SU-DHL-6 (cell line): Measurements from ENCODE around the gene COL25A1.

Experiments
- H2AFZ ChIP-seq: fragments of 200-600 bp; sonication (generic); 2 replicates; pipeline ENCODE4 v1.6.1; 2014; ENCODE audit warnings: low read depth, mild to moderate bottlenecking, moderate library complexity, mixed read lengths, antibody characterized with exemption, low read length; ENCODE audit not compliant: severe bottlenecking
- H3F3A ChIP-seq: fragments of 200-600 bp; shearing (Covaris generic); 2 replicates; pipeline ENCODE4 v1.6.0; 2016; ENCODE audit warnings: antibody characterized with exemption, mild to moderate bottlenecking; ENCODE audit not compliant: insufficient read depth
- H3K27ac ChIP-seq: fragments of 200-600 bp; sonication (generic); 2 replicates; pipeline ENCODE4 v1.5.1; 2016; ENCODE audit warnings: low read depth, mild to moderate bottlenecking, low read length, moderate library complexity, mixed read lengths
- H3K27me3 ChIP-seq: fragments of 200-600 bp; sonication (generic), shearing (Covaris generic); 2 replicates; pipeline ENCODE4 v1.6.0; 2014; ENCODE audit warnings: mild to moderate bottlenecking, low read length
- H3K36me3 ChIP-seq: fragments of 200-600 bp; sonication (generic); 2 replicates; pipeline ENCODE4 v1.6.1; 2014; ENCODE audit warnings: mild to moderate bottlenecking, low read length, mixed read lengths
- H3K4me2 ChIP-seq: fragments of 300-600, 200-600 bp; shearing (Covaris generic), sonication (generic); 2 replicates; pipeline ENCODE4 v1.6.0; 2014; ENCODE audit warnings: low read length, low read depth, mild to moderate bottlenecking; ENCODE audit not compliant: poor library complexity, severe bottlenecking
- H3K4me3 ChIP-seq: fragments of 200-600 bp; sonication (generic); 2 replicates; pipeline ENCODE4 v1.5.1; 2014; ENCODE audit warnings: antibody characterized with exemption, low read length, mild to moderate bottlenecking, mixed read lengths; ENCODE audit not compliant: insufficient read depth, poor library complexity, severe bottlenecking
- H3K79me2 ChIP-seq: fragments of 200-600 bp; sonication (generic); 2 replicates; pipeline ENCODE4 v1.6.1; 2014; ENCODE audit warnings: mild to moderate bottlenecking, low read length, moderate library complexity; ENCODE audit not compliant: insufficient read depth
- H3K9ac ChIP-seq: fragments of 200-600 bp; sonication (generic); 2 replicates; pipeline ENCODE4 v1.7.0; 2014; ENCODE audit warnings: mild to moderate bottlenecking, low read length
- H3K9me2 ChIP-seq: fragments of 200-600 bp; sonication (generic); replicated peaks from 2 replicates; pipeline ENCODE4 v1.6.1; 2014; ENCODE audit warnings: low read length; ENCODE audit not compliant: insufficient read depth
- H3K9me3 ChIP-seq: fragments of 200-600 bp; sonication (generic); 2 replicates; pipeline ENCODE4 v1.6.1; 2014; ENCODE audit warnings: low read length, mixed read lengths; ENCODE audit not compliant: insufficient read depth
- H4K20me1 ChIP-seq: fragments of 200-600 bp; sonication (generic); 2 replicates; pipeline ENCODE4 v1.6.1; 2014; ENCODE audit warnings: low read depth, mild to moderate bottlenecking, antibody characterized with exemption, low read length, moderate library complexity, mixed read lengths
- EZH2phosphoT487 ChIP-seq: fragments of 200-600 bp; sonication (generic), shearing (Covaris generic); conservative IDR thresholded peaks from 2 replicates; pipeline ENCODE4 v1.6.1; 2018; ENCODE audit warnings: mild to moderate bottlenecking, antibody characterized with exemption, low read length, moderate library complexity, mixed read lengths
- TF ChIP-seq, protein P1 (sequence below): fragments of 200-600 bp; sonication (generic); IDR thresholded peaks from one replicate; pipeline ENCODE4 v1.5.1; 2017; ENCODE audit warnings: antibody characterized with exemption, mild to moderate bottlenecking, low read length, moderate library complexity; ENCODE audit not compliant: insufficient read depth, poor library complexity, severe bottlenecking

The COL25A1 gene

DNA sequence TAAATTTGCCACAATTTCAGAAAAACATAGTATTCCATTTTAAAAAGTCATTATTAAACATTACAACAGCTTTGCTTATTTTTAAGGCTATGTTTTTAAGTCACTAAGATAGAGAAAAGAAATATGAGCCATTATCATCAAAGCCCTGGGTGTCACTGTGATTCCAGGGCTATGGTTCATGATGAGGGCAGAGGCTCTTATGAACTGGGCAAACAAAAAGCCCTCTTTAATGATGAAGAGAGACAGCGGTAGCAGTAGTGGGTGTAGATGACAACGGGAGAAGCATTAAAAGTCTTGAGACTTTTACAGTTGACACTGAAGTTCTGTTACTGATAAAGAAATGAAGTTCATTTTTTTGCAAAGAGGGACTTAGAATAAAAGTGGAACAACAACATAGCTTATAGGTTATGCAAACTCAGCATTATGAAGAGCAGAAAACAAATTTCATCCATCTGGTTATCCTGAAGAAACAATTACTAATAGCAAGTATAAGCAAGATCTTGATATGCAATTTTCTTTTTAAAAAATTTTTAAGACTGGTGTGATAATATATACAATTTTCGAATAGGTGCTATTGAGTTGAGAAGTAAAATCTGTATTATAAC, 336.9 kb downstream of the COL25A1 start:
- TF ChIP-seq EZH2phosphoT487, result no peak
- no peaks in the 10 kb centered on the region for H3K9me3 ChIP-seq
- no peaks in the 10 kb centered on the region for H3K9me2 ChIP-seq
- no peaks in the 10 kb centered on the region for H3F3A ChIP-seq
- no peak overlapping the region for H3K4me2 ChIP-seq
- no peaks in the 10 kb centered on the region for H3K79me2 ChIP-seq
- H3K4me3 ChIP-seq, result no peak overlapping the region
- no peak overlapping the region for H3K9ac ChIP-seq
- H3K27ac ChIP-seq, result no peak overlapping the region
- no peak overlapping the region for H2AFZ ChIP-seq
- no peaks in the 10 kb centered on the region for H4K20me1 ChIP-seq
- no peaks in the 10 kb centered on the region for H3K36me3 ChIP-seq
- no peaks in the 10 kb centered on the region for H3K27me3 ChIP-seq

DNA sequence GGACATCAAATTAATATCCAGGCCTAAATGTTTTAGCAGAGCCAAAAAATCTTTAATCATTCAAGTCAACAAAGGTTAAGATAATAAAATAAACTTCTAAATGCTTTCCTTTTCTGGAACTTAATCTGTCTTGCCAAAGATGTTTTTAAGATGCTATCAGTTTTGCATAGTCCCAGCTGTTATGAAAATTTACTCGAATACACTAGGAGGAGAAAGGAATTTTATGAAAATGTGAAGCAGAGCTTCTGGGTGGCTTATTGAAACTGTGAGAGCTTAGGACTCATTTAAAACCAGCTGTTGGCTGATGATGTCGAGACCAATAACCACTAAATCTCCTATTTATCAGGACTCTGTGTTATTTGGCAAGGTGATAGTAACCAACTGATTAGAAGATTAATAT, 337.4 kb downstream of the COL25A1 start:
- H3K79me2 ChIP-seq, result no peaks in the 10 kb centered on the region
- H3K27ac ChIP-seq, result no peak overlapping the region
- no peaks in the 10 kb centered on the region for H3K9me2 ChIP-seq
- H3K9ac ChIP-seq, result no peak overlapping the region
- H4K20me1 ChIP-seq, result no peaks in the 10 kb centered on the region
- H3K4me2 ChIP-seq, result no peak overlapping the region
- TF ChIP-seq EZH2phosphoT487, result no peak
- TF ChIP-seq, protein P1, sequence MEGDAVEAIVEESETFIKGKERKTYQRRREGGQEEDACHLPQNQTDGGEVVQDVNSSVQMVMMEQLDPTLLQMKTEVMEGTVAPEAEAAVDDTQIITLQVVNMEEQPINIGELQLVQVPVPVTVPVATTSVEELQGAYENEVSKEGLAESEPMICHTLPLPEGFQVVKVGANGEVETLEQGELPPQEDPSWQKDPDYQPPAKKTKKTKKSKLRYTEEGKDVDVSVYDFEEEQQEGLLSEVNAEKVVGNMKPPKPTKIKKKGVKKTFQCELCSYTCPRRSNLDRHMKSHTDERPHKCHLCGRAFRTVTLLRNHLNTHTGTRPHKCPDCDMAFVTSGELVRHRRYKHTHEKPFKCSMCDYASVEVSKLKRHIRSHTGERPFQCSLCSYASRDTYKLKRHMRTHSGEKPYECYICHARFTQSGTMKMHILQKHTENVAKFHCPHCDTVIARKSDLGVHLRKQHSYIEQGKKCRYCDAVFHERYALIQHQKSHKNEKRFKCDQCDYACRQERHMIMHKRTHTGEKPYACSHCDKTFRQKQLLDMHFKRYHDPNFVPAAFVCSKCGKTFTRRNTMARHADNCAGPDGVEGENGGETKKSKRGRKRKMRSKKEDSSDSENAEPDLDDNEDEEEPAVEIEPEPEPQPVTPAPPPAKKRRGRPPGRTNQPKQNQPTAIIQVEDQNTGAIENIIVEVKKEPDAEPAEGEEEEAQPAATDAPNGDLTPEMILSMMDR, result no peak
- no peaks in the 10 kb centered on the region for H3F3A ChIP-seq
- no peaks in the 10 kb centered on the region for H3K36me3 ChIP-seq
- H3K9me3 ChIP-seq, result no peaks in the 10 kb centered on the region
- no peak overlapping the region for H3K4me3 ChIP-seq
- no peaks in the 10 kb centered on the region for H3K27me3 ChIP-seq
- H2AFZ ChIP-seq, result no peak overlapping the region

DNA sequence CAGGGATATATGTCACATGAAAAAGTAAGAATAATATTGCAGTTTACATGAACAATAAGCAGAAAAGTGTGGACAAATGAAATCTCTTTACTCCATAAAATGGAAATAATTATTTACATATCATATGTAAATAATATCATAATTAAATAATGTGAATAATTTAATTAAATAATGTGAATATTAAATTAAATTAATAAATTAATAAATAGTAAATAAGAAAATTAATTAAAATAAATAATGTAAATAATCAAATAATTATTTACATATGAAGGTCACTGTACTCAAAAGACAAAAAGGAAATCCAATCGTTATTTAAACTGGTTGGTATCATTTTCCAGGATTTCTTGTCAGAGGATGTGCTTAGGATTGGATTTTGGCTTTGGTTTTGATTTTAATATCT, 338.5 kb downstream of the COL25A1 start:
- H3K9me3 ChIP-seq, result no peaks in the 10 kb centered on the region
- no peaks in the 10 kb centered on the region for H4K20me1 ChIP-seq
- H3K36me3 ChIP-seq, result no peaks in the 10 kb centered on the region
- no peak for TF ChIP-seq EZH2phosphoT487
- H3K79me2 ChIP-seq, result no peaks in the 10 kb centered on the region
- no peaks in the 10 kb centered on the region for H3K27me3 ChIP-seq
- no peak overlapping the region for H3K27ac ChIP-seq
- no peaks in the 10 kb centered on the region for H3K9me2 ChIP-seq
- H3K4me3 ChIP-seq, result no peak overlapping the region
- H2AFZ ChIP-seq, result no peak overlapping the region
- no peak overlapping the region for H3K9ac ChIP-seq
- H3K4me2 ChIP-seq, result no peak overlapping the region
- H3F3A ChIP-seq, result no peaks in the 10 kb centered on the region

DNA sequence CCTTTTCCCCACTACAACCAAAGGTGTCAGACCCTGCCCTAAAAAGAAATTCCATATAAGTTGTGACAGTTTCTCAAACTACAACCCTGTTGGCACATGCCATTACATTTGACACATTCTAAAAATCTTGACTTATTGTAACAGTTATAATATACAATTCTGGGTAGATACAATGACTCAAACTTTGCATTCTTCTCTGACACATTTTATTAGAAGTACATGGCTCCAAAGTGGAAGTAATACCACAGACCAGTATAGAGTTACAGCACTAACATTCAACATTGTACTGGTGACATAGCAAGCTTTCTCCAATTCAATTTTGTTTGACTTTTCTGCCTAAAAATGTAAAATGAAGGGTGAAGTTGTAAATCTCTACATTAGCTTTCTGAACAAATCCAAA, 343.0 kb downstream of the COL25A1 start:
- Histone ChIP-seq H3K9me3 (no peaks in the 10 kb centered on the region), H3K4me3 (no peak overlapping the region), H3K79me2 (no peaks in the 10 kb centered on the region), H2AFZ (no peak overlapping the region), H3F3A (no peaks in the 10 kb centered on the region), H3K4me2 (no peak overlapping the region), H3K9me2 (no peaks in the 10 kb centered on the region), H3K27me3 (no peaks in the 10 kb centered on the region), H3K9ac (no peak overlapping the region), H4K20me1 (no peaks in the 10 kb centered on the region), H3K27ac (no peak overlapping the region), H3K36me3 (no peaks in the 10 kb centered on the region)
- TF ChIP-seq EZH2phosphoT487, result no peak
- TF ChIP-seq, protein P1, result no peak
